ENCODE data around the gene STPG1.

STPG1 gene

DNA sequence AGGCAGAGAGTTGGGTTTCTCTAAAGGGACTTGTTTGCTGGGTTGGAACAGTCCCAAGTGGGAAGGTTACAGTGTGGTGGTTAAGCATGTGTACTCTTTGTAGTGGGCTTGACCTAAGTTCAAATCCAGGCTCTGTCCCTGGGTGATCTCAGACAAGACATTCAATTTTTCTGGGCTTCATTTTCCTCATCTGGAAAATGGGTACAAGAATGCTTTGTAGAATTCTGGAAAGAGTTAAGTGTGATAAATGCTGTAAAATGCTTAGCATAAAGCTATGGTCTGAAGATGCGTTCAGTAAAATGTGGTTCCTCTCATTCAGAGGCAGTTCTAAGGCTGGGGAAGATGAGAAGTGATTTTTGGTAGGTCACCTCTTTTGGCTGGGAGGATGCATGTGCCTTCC, 93.6 kb downstream of the STPG1 start:
- no peak overlapping the region for H3K4me2 ChIP-seq (ENCODE audit: low read length, poor library complexity, severe bottlenecking)
- 100% methylated on average over 1 of the region's 1 CpG for WGBS
- H2AK5ac ChIP-seq (ENCODE audit: low read length, severe bottlenecking), result no peak overlapping the region
- no peak overlapping the region for H3K23ac ChIP-seq (ENCODE audit: low read length in 2 of 2)
- no peak overlapping the region for H3K9ac ChIP-seq (ENCODE audit: low read length)
- no peaks in the 10 kb centered on the region for H3K36me3 ChIP-seq (ENCODE audit: control insufficient read depth in 1 of 2, insufficient read depth in 2 of 2, low read depth in 1 of 2, low read length in 2 of 2)
- H3K14ac ChIP-seq (ENCODE audit: low read length in 2 of 2), result no peak overlapping the region
- H3K4me1 ChIP-seq (ENCODE audit: control insufficient read depth, insufficient read depth, low read depth, low read length), result peaks cover 28% of the 10 kb centered on the region
- H3K79me1 ChIP-seq (replicated peaks; ENCODE audit: low read length, poor library complexity, severe bottlenecking), result no peaks in the 10 kb centered on the region
- H3K27me3 ChIP-seq (ENCODE audit: control insufficient read depth in 1 of 2, insufficient read depth in 1 of 2, low read length in 2 of 2), result peaks cover 60 to 89% of the 10 kb centered on the region in 2 experiments
- H2BK12ac ChIP-seq (ENCODE audit: low read length in 2 of 2), result no peak overlapping the region
- no peak overlapping the region for H3K4me3 ChIP-seq (ENCODE audit: insufficient read depth in 1 of 2, low read depth in 1 of 2, low read length in 2 of 2)
- DNase-seq, result no peak
- no peak overlapping the region for H2BK120ac ChIP-seq (ENCODE audit: low read depth, low read length)
- H4K91ac ChIP-seq (ENCODE audit: low read length), result no peak overlapping the region
- H2BK15ac ChIP-seq (ENCODE audit: low read depth, poor library complexity, severe bottlenecking), result no peak overlapping the region
- H3K18ac ChIP-seq (ENCODE audit: low read depth in 1 of 2, low read length in 2 of 2), result no peak overlapping the region
- no peaks in the 10 kb centered on the region for H3K9me3 ChIP-seq (ENCODE audit: control insufficient read depth, low read length)
- H2BK5ac ChIP-seq (ENCODE audit: low read depth, low read length, poor library complexity, severe bottlenecking), result no peak overlapping the region
- H3K4ac ChIP-seq (ENCODE audit: low read depth in 1 of 2, low read length in 2 of 2), result no peak overlapping the region
- no peak overlapping the region for H2AFZ ChIP-seq (ENCODE audit: low read depth, low read length)
- no peak overlapping the region for H3K27ac ChIP-seq (ENCODE audit: low read length, poor library complexity, severe bottlenecking)
- no peak overlapping the region for H4K8ac ChIP-seq (ENCODE audit: low read length)

- Histone ChIP-seq H4K8ac (ENCODE audit: low read length) (no peak within 1 kb of the TSS), H3K27me3 (ENCODE audit: control insufficient read depth in 1 of 2, insufficient read depth in 1 of 2, low read length in 2 of 2) (peaks cover 54 to 88% of the 10 kb centered on the region in 2 experiments), H3K79me1 (replicated peaks; ENCODE audit: low read length, poor library complexity, severe bottlenecking) (no peaks in the 10 kb centered on the region), H3K23ac (ENCODE audit: low read length in 2 of 2) (peak within 1 kb of the TSS in 1 of 2 experiments; percentile 2), H3K14ac (ENCODE audit: low read length in 2 of 2) (no peak within 1 kb of the TSS), H2BK5ac (ENCODE audit: low read depth, low read length, poor library complexity, severe bottlenecking) (no peak within 1 kb of the TSS), H3K9me3 (ENCODE audit: control insufficient read depth, low read length) (no peaks in the 10 kb centered on the region), H2AFZ (ENCODE audit: low read depth, low read length) (no peak within 1 kb of the TSS), H3K4me3 (ENCODE audit: insufficient read depth in 1 of 2, low read depth in 1 of 2, low read length in 2 of 2) (no peak within 1 kb of the TSS), H3K4me2 (ENCODE audit: low read length, poor library complexity, severe bottlenecking) (peak within 1 kb of the TSS; percentile 32), H2BK12ac (ENCODE audit: low read length in 2 of 2) (no peak within 1 kb of the TSS), H3K27ac (ENCODE audit: low read length, poor library complexity, severe bottlenecking) (no peak within 1 kb of the TSS), H3K18ac (ENCODE audit: low read depth in 1 of 2, low read length in 2 of 2) (peak within 1 kb of the TSS in 1 of 2 experiments; percentile 3), H3K9ac (ENCODE audit: low read length) (peak within 1 kb of the TSS; percentile 1), H3K36me3 (ENCODE audit: control insufficient read depth in 1 of 2, insufficient read depth in 2 of 2, low read depth in 1 of 2, low read length in 2 of 2) (no peaks in the 10 kb centered on the region), H3K4ac (ENCODE audit: low read depth in 1 of 2, low read length in 2 of 2) (no peak within 1 kb of the TSS), H2BK120ac (ENCODE audit: low read depth, low read length) (no peak within 1 kb of the TSS), H2BK15ac (ENCODE audit: low read depth, poor library complexity, severe bottlenecking) (peak within 1 kb of the TSS; percentile 30), H2AK5ac (ENCODE audit: low read length, severe bottlenecking) (no peak within 1 kb of the TSS), H4K91ac (ENCODE audit: low read length) (peak within 1 kb of the TSS; percentile 47), H3K4me1 (ENCODE audit: control insufficient read depth, insufficient read depth, low read depth, low read length) (peaks cover 28% of the 10 kb centered on the region)
- DNase-seq, result peak; percentile 48
- WGBS, result 10% methylated on average over 20 of the region's 21 CpGs
Measured at GRCh38 chr1:24319312-24319863, 94.2 kb downstream of the STPG1 start, which contains the start of gene GRHL3. TSS of gene GRHL3 (plus strand) at chr1:24319357. CDS start at chr1:24319552, 195 bp downstream.

GRCh38 chr1:24318615-24319311, 94.8 kb downstream of the STPG1 start:
- no peak overlapping the region for H3K27ac ChIP-seq (ENCODE audit: low read length, poor library complexity, severe bottlenecking)
- H3K23ac ChIP-seq (ENCODE audit: low read length in 2 of 2), result no peak overlapping the region
- H3K4me1 ChIP-seq (ENCODE audit: control insufficient read depth, insufficient read depth, low read depth, low read length), result peaks cover 28% of the 10 kb centered on the region
- H2AK5ac ChIP-seq (ENCODE audit: low read length, severe bottlenecking), result no peak overlapping the region
- peak overlapping the region in 1 of 2 experiments; percentile 3 for H3K18ac ChIP-seq (ENCODE audit: low read depth in 1 of 2, low read length in 2 of 2)
- H3K27me3 ChIP-seq (ENCODE audit: control insufficient read depth in 1 of 2, insufficient read depth in 1 of 2, low read length in 2 of 2), result peaks cover 49 to 81% of the 10 kb centered on the region in 2 experiments
- WGBS, result 57% methylated on average over 2 of the region's 5 CpGs
- no peak overlapping the region for H2BK120ac ChIP-seq (ENCODE audit: low read depth, low read length)
- no peaks in the 10 kb centered on the region for H3K36me3 ChIP-seq (ENCODE audit: control insufficient read depth in 1 of 2, insufficient read depth in 2 of 2, low read depth in 1 of 2, low read length in 2 of 2)
- H4K91ac ChIP-seq (ENCODE audit: low read length), result peak overlapping the region; percentile 47
- no peak overlapping the region for H2BK5ac ChIP-seq (ENCODE audit: low read depth, low read length, poor library complexity, severe bottlenecking)
- no peak overlapping the region for H3K4ac ChIP-seq (ENCODE audit: low read depth in 1 of 2, low read length in 2 of 2)
- H3K79me1 ChIP-seq (replicated peaks; ENCODE audit: low read length, poor library complexity, severe bottlenecking), result no peaks in the 10 kb centered on the region
- no peaks in the 10 kb centered on the region for H3K9me3 ChIP-seq (ENCODE audit: control insufficient read depth, low read length)
- no peak overlapping the region for H2BK12ac ChIP-seq (ENCODE audit: low read length in 2 of 2)
- H2AFZ ChIP-seq (ENCODE audit: low read depth, low read length), result no peak overlapping the region
- no peak overlapping the region for H3K4me3 ChIP-seq (ENCODE audit: insufficient read depth in 1 of 2, low read depth in 1 of 2, low read length in 2 of 2)
- peak overlapping the region; percentile 30 for H2BK15ac ChIP-seq (ENCODE audit: low read depth, poor library complexity, severe bottlenecking)
- peak overlapping the region; percentile 32 for H3K4me2 ChIP-seq (ENCODE audit: low read length, poor library complexity, severe bottlenecking)
- H4K8ac ChIP-seq (ENCODE audit: low read length), result no peak overlapping the region
- no peak overlapping the region for H3K9ac ChIP-seq (ENCODE audit: low read length)
- H3K14ac ChIP-seq (ENCODE audit: low read length in 2 of 2), result no peak overlapping the region
- DNase-seq, result no peak

DNA sequence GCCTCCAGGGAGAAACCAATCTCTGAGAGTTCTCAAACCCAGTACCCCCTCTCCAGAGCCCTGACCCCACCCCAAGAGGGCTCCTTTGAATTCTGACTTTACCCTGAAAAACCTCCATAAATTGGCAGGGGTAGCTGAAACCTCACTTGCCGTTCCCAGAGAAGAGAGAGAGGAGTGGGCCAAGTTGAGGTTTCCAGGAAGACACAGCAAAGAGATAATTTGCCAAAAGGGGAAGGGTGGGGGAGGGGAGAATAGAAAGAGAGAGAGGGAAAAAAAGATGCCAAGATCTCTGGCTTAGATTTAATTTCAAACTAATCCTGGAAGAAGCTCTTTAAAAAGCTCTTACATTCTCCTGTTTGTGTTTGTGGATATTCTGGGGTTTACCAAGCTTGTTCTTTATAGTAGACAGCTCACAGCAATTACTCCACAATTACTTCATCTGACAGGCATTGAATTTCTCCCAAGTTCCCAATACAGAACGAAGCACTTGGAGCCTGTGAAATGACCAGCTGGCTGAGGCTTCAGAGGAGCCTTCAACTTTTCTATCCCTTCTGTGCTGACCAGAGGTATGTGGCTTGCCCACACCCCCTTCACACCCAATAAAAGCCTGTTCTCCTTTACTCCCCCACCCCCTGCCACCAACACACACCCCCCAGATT, 95.5 kb downstream of the STPG1 start:
- DNase-seq, result peak; percentile 83
- H3K36me3 ChIP-seq (ENCODE audit: control insufficient read depth in 1 of 2, insufficient read depth in 2 of 2, low read depth in 1 of 2, low read length in 2 of 2), result no peaks in the 10 kb centered on the region
- no peak overlapping the region for H4K8ac ChIP-seq (ENCODE audit: low read length)
- no peak overlapping the region for H3K14ac ChIP-seq (ENCODE audit: low read length in 2 of 2)
- no peak overlapping the region for H4K91ac ChIP-seq (ENCODE audit: low read length)
- no peak overlapping the region for H2BK12ac ChIP-seq (ENCODE audit: low read length in 2 of 2)
- no peak overlapping the region for H2BK15ac ChIP-seq (ENCODE audit: low read depth, poor library complexity, severe bottlenecking)
- no peak overlapping the region for H2AK5ac ChIP-seq (ENCODE audit: low read length, severe bottlenecking)
- no peaks in the 10 kb centered on the region for H3K79me1 ChIP-seq (replicated peaks; ENCODE audit: low read length, poor library complexity, severe bottlenecking)
- no peak overlapping the region for H3K23ac ChIP-seq (ENCODE audit: low read length in 2 of 2)
- H3K27me3 ChIP-seq (ENCODE audit: control insufficient read depth in 1 of 2, insufficient read depth in 1 of 2, low read length in 2 of 2), result peaks cover 49 to 75% of the 10 kb centered on the region in 2 experiments
- peaks cover 28% of the 10 kb centered on the region for H3K4me1 ChIP-seq (ENCODE audit: control insufficient read depth, insufficient read depth, low read depth, low read length)
- H2BK120ac ChIP-seq (ENCODE audit: low read depth, low read length), result no peak overlapping the region
- no peak overlapping the region for H3K4me3 ChIP-seq (ENCODE audit: insufficient read depth in 1 of 2, low read depth in 1 of 2, low read length in 2 of 2)
- no peak overlapping the region for H2BK5ac ChIP-seq (ENCODE audit: low read depth, low read length, poor library complexity, severe bottlenecking)
- no peak overlapping the region for H3K4me2 ChIP-seq (ENCODE audit: low read length, poor library complexity, severe bottlenecking)
- H3K4ac ChIP-seq (ENCODE audit: low read depth in 1 of 2, low read length in 2 of 2), result no peak overlapping the region
- H3K9ac ChIP-seq (ENCODE audit: low read length), result no peak overlapping the region
- 43% methylated on average over 2 of the region's 2 CpGs for WGBS
- H2AFZ ChIP-seq (ENCODE audit: low read depth, low read length), result no peak overlapping the region
- no peak overlapping the region for H3K27ac ChIP-seq (ENCODE audit: low read length, poor library complexity, severe bottlenecking)
- H3K9me3 ChIP-seq (ENCODE audit: control insufficient read depth, low read length), result no peaks in the 10 kb centered on the region
- peak overlapping the region in 1 of 2 experiments; percentile 3 for H3K18ac ChIP-seq (ENCODE audit: low read depth in 1 of 2, low read length in 2 of 2)
